AG10803 (cell line): ENCODE data around the gene C21orf91.

Experiments
- DNase-seq: peaks from one replicate; pipeline ENCODE4 v3.0.0; 2010; ENCODE audit warnings: low read depth
- H3K4me3 ChIP-seq: 2 replicates; pipeline ENCODE4 v1.5.1; 2011; ENCODE audit warnings: mild to moderate bottlenecking, low read length, control low read depth
- TF ChIP-seq, protein P1 (sequence below): conservative IDR thresholded peaks from 2 replicates; pipeline ENCODE4 v1.5.1; 2011; ENCODE audit warnings: mild to moderate bottlenecking, low read length, control low read depth, inconsistent platforms

C21orf91 gene

DNA sequence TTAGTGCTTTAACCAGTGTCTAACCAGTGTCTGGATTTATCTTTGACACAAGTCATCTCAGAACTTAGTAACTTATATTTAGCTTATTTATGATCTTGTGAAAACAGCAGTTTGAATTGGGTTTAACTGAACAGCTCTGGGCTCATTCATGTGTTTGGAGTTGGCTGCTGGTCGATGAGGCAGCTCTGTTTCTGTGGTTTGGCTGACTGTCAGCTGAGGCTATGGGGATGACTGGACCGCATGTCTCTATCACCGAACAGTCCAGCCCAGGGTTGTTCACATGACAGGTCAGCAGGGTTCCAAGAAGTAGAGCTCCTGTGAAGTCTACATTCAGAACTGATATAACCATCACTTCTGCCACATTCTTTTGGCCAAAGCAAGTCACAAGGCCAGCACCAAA is 29.1 kb upstream of the C21orf91 start:
- DNase-seq: peak; percentile 92
- H3K4me3 ChIP-seq: no peak overlapping the region
- TF ChIP-seq, protein P1, sequence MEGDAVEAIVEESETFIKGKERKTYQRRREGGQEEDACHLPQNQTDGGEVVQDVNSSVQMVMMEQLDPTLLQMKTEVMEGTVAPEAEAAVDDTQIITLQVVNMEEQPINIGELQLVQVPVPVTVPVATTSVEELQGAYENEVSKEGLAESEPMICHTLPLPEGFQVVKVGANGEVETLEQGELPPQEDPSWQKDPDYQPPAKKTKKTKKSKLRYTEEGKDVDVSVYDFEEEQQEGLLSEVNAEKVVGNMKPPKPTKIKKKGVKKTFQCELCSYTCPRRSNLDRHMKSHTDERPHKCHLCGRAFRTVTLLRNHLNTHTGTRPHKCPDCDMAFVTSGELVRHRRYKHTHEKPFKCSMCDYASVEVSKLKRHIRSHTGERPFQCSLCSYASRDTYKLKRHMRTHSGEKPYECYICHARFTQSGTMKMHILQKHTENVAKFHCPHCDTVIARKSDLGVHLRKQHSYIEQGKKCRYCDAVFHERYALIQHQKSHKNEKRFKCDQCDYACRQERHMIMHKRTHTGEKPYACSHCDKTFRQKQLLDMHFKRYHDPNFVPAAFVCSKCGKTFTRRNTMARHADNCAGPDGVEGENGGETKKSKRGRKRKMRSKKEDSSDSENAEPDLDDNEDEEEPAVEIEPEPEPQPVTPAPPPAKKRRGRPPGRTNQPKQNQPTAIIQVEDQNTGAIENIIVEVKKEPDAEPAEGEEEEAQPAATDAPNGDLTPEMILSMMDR: no peak

DNA sequence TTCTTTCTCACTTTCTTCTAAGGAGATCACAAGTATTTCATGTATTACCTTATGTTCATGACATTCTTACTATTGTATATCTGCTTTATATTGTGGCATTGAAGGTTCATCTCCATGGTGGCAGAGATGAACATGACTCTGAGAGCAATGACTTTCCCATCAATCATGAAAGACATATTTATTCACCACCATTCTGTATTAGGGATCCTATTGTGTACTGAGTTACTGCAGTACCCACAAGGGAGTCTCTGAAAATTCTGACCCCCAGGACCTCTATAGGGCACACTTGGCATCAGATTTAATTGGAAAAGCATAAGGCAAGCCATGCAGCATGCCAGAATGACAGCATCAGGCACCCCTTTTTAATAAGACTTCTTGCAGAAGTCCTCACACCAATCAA is 21.9 kb upstream of the C21orf91 start:
- no peak for DNase-seq
- TF ChIP-seq, protein P1: no peak

DNA sequence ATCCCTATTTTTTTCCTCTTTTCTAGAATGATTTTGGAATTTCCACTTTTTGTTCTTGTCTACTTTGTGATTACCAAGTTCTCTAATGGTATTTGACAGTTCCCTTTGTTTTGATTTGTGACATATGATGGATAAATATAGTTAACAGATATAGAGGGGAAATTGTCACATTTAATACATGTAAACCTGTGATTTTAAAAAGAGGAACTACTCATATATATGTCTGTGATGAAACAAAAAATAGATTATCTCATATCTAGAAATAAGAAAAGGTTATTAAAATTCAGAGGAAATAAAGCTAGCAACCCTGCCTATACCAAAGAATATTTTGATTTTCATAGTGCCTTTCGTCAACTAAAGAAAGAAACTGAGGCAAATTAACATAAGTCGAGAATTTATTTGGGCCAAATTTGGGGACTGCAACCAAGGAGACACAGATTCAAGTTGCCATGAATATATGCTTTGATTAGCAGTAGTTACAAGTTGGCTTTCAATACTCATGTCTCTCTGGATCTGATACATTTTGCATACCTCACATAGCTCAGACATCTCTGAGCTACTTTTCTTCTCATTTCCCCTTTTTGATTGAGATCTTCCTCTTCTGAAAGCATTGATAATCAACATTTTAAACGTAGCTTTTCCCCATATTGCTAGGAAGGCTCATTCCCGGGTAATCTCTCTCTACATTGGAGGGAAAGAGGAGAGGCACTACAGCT is 15.6 kb upstream of the C21orf91 start:
- TF ChIP-seq, protein P1: no peak
- no peak overlapping the region for H3K4me3 ChIP-seq
- no peak for DNase-seq

More for the DNA sequence above, 21.9 kb upstream of the C21orf91 start:
- no peak overlapping the region for H3K4me3 ChIP-seq

DNA sequence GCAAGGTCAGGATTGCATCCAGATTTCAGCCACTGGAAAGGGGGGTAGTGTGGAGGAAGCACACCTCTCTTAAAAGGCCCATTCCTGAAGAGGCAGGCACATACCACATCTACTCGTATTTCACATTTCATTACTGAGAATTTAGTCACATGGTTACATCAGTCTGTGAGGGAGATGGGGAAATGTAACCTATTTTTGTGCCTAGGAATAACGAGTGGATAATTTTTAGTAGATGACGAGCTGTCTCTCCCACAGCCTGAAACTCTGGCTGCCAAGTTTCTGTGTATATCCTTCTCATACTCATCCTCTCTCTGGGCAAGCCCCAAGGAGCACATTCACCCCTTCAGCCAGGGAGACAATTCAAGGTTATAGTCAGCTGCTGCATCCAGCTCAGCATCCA is 10.3 kb upstream of the C21orf91 start:
- peak; percentile 84 for DNase-seq
- TF ChIP-seq, protein P1: no peak
- no peak overlapping the region for H3K4me3 ChIP-seq

DNA sequence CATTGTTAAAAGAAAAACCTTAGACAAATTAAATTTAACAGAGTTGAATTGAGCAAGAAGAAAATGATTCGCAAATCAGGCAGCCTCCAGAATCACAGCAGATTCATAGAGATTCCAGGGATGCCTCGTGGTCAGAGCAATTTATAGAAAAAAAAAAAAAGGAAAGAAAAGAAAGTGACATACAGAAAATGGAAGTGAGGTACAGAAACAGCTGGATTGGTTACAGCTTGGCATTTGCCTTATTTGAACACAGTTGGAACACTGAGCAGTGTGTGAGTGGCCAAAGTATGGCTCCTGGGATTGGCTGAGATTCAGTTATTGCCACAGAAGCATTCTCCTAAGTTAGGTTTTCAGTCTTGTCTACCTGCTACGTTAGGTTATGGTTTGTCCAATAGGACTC is 9.1 kb upstream of the C21orf91 start:
- TF ChIP-seq, protein P1: no peak
- DNase-seq: peak; percentile 79
- H3K4me3 ChIP-seq: no peak overlapping the region

DNA sequence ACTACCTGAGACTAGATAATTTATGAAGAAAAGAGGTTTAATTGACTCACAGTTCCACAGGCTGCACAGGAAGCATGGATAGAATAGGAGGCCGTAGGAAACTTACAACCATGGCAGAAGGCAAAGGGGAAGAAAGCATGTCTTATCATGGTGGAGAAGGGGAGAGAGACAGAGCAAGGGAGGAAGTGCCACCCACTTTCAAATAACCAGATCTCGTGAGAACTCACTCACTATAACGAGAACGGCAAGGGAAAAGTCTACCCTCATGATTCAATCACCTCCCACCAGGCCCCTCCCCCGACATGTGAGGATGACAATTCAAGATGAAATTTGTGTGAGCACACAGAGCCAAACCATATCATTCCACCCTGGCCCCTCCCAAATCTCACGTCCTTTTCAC is 4.7 kb upstream of the C21orf91 start:
- TF ChIP-seq, protein P1: no peak
- no peak for DNase-seq
- no peak overlapping the region for H3K4me3 ChIP-seq

DNA sequence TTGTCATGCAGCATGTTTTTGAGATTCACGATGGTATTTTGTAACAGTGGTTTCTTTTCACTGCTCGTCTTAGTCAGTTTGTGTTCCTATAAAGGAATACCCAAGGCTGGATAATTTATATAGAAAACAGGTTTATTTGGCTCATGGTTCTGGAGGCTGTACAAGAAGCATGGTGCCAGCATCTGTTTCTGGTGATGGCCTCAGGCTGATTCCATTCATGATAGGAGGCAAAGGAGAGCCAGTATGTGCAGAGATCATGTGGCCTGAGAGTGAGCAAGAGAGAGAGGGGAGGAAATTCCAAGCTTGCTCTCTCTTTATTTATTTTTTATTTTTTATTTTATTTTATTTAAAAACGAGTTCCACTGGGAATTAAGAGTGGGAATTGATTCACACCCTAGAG is 2.0 kb upstream of the C21orf91 start:
- H3K4me3 ChIP-seq: no peak overlapping the region
- no peak for DNase-seq
- TF ChIP-seq, protein P1: no peak
